GM12864 (cell line): ENCODE measurements around the gene SIRPA.

Experiments used
- DNase-seq: peaks from one replicate; pipeline ENCODE4 v3.0.0-alpha.2; 2011; ENCODE audit warnings: low read depth
- H3K4me3 ChIP-seq: 2 replicates; pipeline ENCODE4 v1.5.1; 2011; ENCODE audit warnings: mild to moderate bottlenecking, low read depth, low read length, control low read depth
- CTCF ChIP-seq: IDR thresholded peaks from 2 replicates; pipeline ENCODE4 v1.5.1; 2011; ENCODE audit warnings: low read depth, mild to moderate bottlenecking, moderate library complexity, low read length, control low read depth, inconsistent platforms; ENCODE audit errors: missing control alignments

The SIRPA gene

GRCh38 chr20:1934721-1935573, 39.7 kb downstream of the SIRPA start:
- no peak for DNase-seq
- no peak for TF ChIP-seq CTCF
- H3K4me3 ChIP-seq = no peak overlapping the region

GRCh38 chr20:1935696-1936366, 40.6 kb downstream of the SIRPA start:
- no peak overlapping the region for H3K4me3 ChIP-seq
- DNase-seq = no peak
- no peak for TF ChIP-seq CTCF

GRCh38 chr20:1937316-1937976, 42.2 kb downstream of the SIRPA start:
- H3K4me3 ChIP-seq = no peak overlapping the region

GRCh38 chr20:1938464-1939269, 43.5 kb downstream of the SIRPA start:
- no peak for DNase-seq
- TF ChIP-seq CTCF = no peak
- no peak overlapping the region for H3K4me3 ChIP-seq

More at GRCh38 chr20:1937316-1937976, 42.2 kb downstream of the SIRPA start:
- DNase-seq = no peak
- TF ChIP-seq CTCF = no peak

- DNase-seq = no peak
- TF ChIP-seq CTCF = no peak
- no peak overlapping the region for H3K4me3 ChIP-seq
Measured at GRCh38 chr20:1939270-1939595, 44.0 kb downstream of the SIRPA start.

- H3K4me3 ChIP-seq = no peak overlapping the region
- no peak for DNase-seq
Measured at GRCh38 chr20:1940581-1940980, 45.4 kb downstream of the SIRPA start.

More at GRCh38 chr20:1940581-1940980, 45.4 kb downstream of the SIRPA start:
- no peak for TF ChIP-seq CTCF
